Stimulated activated naive CD4-positive, alpha-beta T cell (primary cell): ENCODE results near the gene CAMTA1.

Experiments
- DNase-seq, 6 experiments: peaks; one replicate each; lab custom pipeline; 2025; lab: John Stamatoyannopoulos, UW

The CAMTA1 gene

GRCh38 chr1:7077136-7077535 is 291.9 kb downstream of the CAMTA1 start:
- DNase-seq = no peak

- no peak for DNase-seq
These were observed 292.7 kb downstream of the CAMTA1 start for GRCh38 chr1:7077970-7078369.

GRCh38 chr1:7079637-7080036 is 294.4 kb downstream of the CAMTA1 start:
- no peak for DNase-seq

GRCh38 chr1:7084232-7084894 is 299.1 kb downstream of the CAMTA1 start:
- DNase-seq = no peak

GRCh38 chr1:7085521-7085920 is 300.3 kb downstream of the CAMTA1 start:
- DNase-seq = no peak

- no peak for DNase-seq
These were observed 300.9 kb downstream of the CAMTA1 start for GRCh38 chr1:7086106-7086505.

- DNase-seq = no peak
These were observed 302.6 kb downstream of the CAMTA1 start for GRCh38 chr1:7087888-7088287.

- no peak for DNase-seq
These were observed 304.2 kb downstream of the CAMTA1 start for GRCh38 chr1:7089497-7089896.

- DNase-seq = no peak
These were observed 308.0 kb downstream of the CAMTA1 start for GRCh38 chr1:7093297-7093696.

GRCh38 chr1:7094086-7094485 is 308.8 kb downstream of the CAMTA1 start:
- no peak for DNase-seq

- no peak for DNase-seq
These were observed 309.3 kb downstream of the CAMTA1 start for GRCh38 chr1:7094509-7094908.

- no peak for DNase-seq
These were observed 310.2 kb downstream of the CAMTA1 start for GRCh38 chr1:7095343-7095964.

GRCh38 chr1:7097938-7098592 is 312.8 kb downstream of the CAMTA1 start:
- DNase-seq = no peak

- DNase-seq = no peak
These were observed 313.4 kb downstream of the CAMTA1 start for GRCh38 chr1:7098641-7099040.

- DNase-seq = no peak
These were observed 315.2 kb downstream of the CAMTA1 start for GRCh38 chr1:7100479-7100878.

- DNase-seq = no peak
These were observed 315.9 kb downstream of the CAMTA1 start for GRCh38 chr1:7101187-7101586.

- no peak for DNase-seq
These were observed 318.1 kb downstream of the CAMTA1 start for GRCh38 chr1:7103361-7103782.

GRCh38 chr1:7103874-7104273 is 318.6 kb downstream of the CAMTA1 start:
- DNase-seq = no peak

- no peak for DNase-seq
These were observed 319.1 kb downstream of the CAMTA1 start for GRCh38 chr1:7104339-7104738.

- no peak for DNase-seq
These were observed 320.0 kb downstream of the CAMTA1 start for GRCh38 chr1:7105269-7105668.

- DNase-seq = no peak
These were observed 321.3 kb downstream of the CAMTA1 start for GRCh38 chr1:7106442-7107108.

GRCh38 chr1:7107109-7107830 is 322.0 kb downstream of the CAMTA1 start:
- DNase-seq = no peak
